Epithelial cell of esophagus (primary cell): ENCODE data around the gene CFAP410.

Experiments
- DNase-seq: peaks from one replicate; pipeline ENCODE4 v3.0.0; 2010; ENCODE audit warnings: low read depth
- H3K4me3 ChIP-seq: 2 replicates; pipeline ENCODE4 v1.5.1; 2011; ENCODE audit warnings: mild to moderate bottlenecking, low read length, control low read depth
- CTCF ChIP-seq: IDR thresholded peaks from 2 replicates; pipeline ENCODE4 v1.5.1; 2011; ENCODE audit warnings: low read depth, mild to moderate bottlenecking, low read length, control low read depth, inconsistent platforms; ENCODE audit not compliant: insufficient read depth; ENCODE audit errors: missing control alignments

Gene CFAP410

DNA sequence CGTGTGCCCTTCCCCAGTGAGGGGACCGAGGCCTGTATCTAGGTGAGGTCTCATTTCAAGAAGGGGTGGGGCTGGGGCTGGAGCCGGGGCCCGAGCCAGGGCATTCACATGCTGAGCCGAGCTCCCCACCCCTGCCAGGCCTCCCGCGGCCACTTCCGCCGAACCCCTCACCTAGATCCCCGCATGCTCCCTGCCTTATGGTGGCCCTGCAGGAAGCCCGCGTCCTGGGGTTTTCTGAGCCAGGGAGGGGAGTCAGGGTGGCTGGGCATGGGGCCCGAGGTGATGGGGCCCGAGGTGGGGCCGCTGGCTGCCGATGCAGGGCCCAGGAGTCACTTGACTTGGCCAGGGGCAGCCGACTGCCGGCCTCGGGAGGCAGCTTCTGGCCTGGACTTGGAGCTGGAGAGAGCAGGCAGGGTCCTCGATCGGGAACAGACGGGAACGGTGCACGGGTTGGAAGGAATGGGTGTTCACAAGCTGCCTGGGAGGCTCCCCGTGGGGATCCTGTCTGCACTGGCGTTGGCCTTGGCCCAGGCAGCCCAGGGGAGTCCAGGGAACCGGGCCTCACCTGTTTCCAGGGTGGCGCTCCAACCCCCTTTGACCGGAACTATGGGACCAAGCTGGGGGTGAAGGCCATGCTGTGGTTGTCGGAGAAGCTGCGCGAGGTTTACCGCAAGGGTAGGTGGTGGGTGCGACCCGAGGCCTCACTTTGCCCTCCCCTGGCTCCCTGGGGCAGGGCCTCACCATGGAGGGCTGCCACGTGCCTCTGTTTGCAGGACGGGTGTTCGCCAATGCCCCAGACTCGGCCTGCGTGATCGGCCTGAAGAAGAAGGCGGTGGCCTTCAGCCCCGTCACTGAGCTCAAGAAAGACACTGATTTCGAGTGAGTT, 13.6 kb downstream of the CFAP410 start:
- DNase-seq = no peak
- no peak overlapping the region for H3K4me3 ChIP-seq
- no peak for TF ChIP-seq CTCF

GRCh38 chr21:44324854-44325107, 14.4 kb downstream of the CFAP410 start:
- no peak for TF ChIP-seq CTCF
- H3K4me3 ChIP-seq = no peak overlapping the region
- DNase-seq = no peak

GRCh38 chr21:44324106-44324853, 14.9 kb downstream of the CFAP410 start:
- no peak for TF ChIP-seq CTCF
- H3K4me3 ChIP-seq = no peak overlapping the region
- no peak for DNase-seq

- no peak for DNase-seq
- H3K4me3 ChIP-seq = no peak overlapping the region
- TF ChIP-seq CTCF = no peak
Measured at GRCh38 chr21:44323591-44323990, 15.6 kb downstream of the CFAP410 start.

- no peak overlapping the region for H3K4me3 ChIP-seq
- no peak for TF ChIP-seq CTCF
- no peak for DNase-seq
Measured at GRCh38 chr21:44322621-44323325, 16.4 kb downstream of the CFAP410 start.

DNA sequence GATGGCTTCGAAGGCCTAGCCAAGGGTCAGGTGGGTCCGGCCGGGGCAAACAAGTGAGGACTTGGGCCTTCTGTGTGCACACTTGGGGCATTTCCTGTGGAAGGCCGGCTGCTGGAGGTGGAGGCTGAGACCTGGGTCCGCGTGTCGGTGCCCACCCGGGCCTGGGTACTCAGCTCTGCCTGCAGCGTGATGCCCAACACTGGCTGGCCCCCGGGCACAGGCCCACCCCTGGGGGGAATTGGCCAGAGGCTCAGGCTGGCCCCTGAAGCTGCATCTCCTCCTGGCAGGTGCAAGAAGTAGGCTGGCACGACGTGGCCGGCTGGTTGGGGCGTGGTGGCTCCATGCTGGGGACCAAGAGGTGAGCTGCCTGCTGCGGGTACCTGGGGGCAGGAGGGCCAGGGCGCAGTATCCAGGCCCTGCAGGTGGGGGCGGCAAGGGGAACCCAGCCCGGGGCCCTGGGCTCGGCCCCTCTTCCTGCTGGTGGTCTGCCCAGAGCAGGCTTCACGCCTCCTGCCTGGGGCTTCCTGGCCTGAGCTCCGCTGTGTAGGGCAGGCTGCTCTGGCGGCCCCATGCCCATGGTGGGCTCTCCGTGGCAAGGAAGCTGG, 17.2 kb downstream of the CFAP410 start:
- no peak overlapping the region for H3K4me3 ChIP-seq
- no peak for TF ChIP-seq CTCF
- no peak for DNase-seq
